H1 (cell line): Measurements from ENCODE around the gene SLC5A10. TPM values are rescaled to one million over a fixed set of nuclear protein-coding genes. Genes with fewer than 3 reads are reported as not detected.

Experiments
- CTCF ChIA-PET: fragments of 300-600 bp; sonication (Branson Sonifier 250); formaldehyde crosslinking; loops from one replicate; lab custom pipeline; 2021; ENCODE audit not compliant: partially characterized antibody; lab: Charles Lee
- POLR2A ChIA-PET: fragments of 300-600 bp; sonication (Branson Sonifier 250); formaldehyde crosslinking; loops from one replicate; lab custom pipeline; 2021; ENCODE audit warnings: inconsistent platforms; ENCODE audit not compliant: partially characterized antibody; lab: Charles Lee
- DNase-seq, 2 experiments: peaks; one replicate each; pipeline versions ENCODE4 v3.0.0 to v3.0.0-alpha.2; 2010 to 2022; ENCODE audit warnings: low spot score in 2 of 2, low read depth in 1 of 2, mixed read lengths in 1 of 2
- FAIRE-seq: peaks from 2 replicates; lab custom pipeline; 2011; peaks lifted over from hg19 to GRCh38; lab: Jason Lieb, UNC
- H2AFZ ChIP-seq: 2 replicates; pipeline ENCODE4 v1.8.1; 2012; ENCODE audit warnings: low read length, inconsistent platforms
- H2AK5ac ChIP-seq: 2 replicates; pipeline ENCODE4 v1.6.1; 2013; ENCODE audit warnings: low read depth, low read length
- H2BK120ac ChIP-seq: replicated peaks from 2 replicates; pipeline ENCODE3; 2013; ENCODE audit warnings: low read depth, low read length, inconsistent platforms
- H2BK12ac ChIP-seq: 2 replicates; pipeline ENCODE4 v1.6.1; 2013; ENCODE audit warnings: low read depth, low read length
- H2BK15ac ChIP-seq: 2 replicates; pipeline ENCODE4 v1.6.1; 2013; ENCODE audit warnings: low read length
- H2BK20ac ChIP-seq: 2 replicates; pipeline ENCODE4 v1.6.1; 2013; ENCODE audit warnings: low read length
- H2BK5ac ChIP-seq: 2 replicates; pipeline ENCODE4 v1.6.1; 2013; ENCODE audit warnings: low read depth, low read length
- H3K14ac ChIP-seq: 2 replicates; pipeline ENCODE4 v1.6.1; 2013; ENCODE audit warnings: inconsistent platforms; ENCODE audit not compliant: insufficient read length
- H3K18ac ChIP-seq: 2 replicates; pipeline ENCODE4 v1.6.1; 2013; ENCODE audit warnings: low read length; ENCODE audit errors: extremely low read depth
- H3K23ac ChIP-seq: 2 replicates; pipeline ENCODE4 v1.6.1; 2013; ENCODE audit warnings: inconsistent platforms; ENCODE audit not compliant: insufficient read length
- H3K23me2 ChIP-seq: 2 replicates; pipeline ENCODE4 v1.6.1; 2013; ENCODE audit warnings: low read depth, low read length
- H3K27ac ChIP-seq: 2 replicates; pipeline ENCODE4 v1.6.1; 2011; ENCODE audit warnings: low read depth, low read length, inconsistent platforms
- H3K27me3 ChIP-seq, 4 experiments: replicated peaks in 1 of 4; 1 replicate in 1 of 4; 2 replicates in 3 of 4; pipeline versions ENCODE4 v1.6.1 to v1.8.1; 2011 to 2013; ENCODE audit warnings: low read length in 3 of 4, mild to moderate bottlenecking in 3 of 4, inconsistent platforms in 2 of 4, mixed read lengths in 2 of 4, moderate library complexity in 1 of 4; ENCODE audit not compliant: control insufficient read depth in 3 of 4, insufficient read depth in 3 of 4; ENCODE audit errors: extremely low read depth in 1 of 4
- H3K36me3 ChIP-seq, 4 experiments: 2 replicates each; pipeline versions ENCODE4 v1.6.1 to v1.8.1; 2011 to 2013; ENCODE audit warnings: mild to moderate bottlenecking in 4 of 4, low read length in 3 of 4, moderate library complexity in 2 of 4, control low read depth in 1 of 4, inconsistent platforms in 1 of 4; ENCODE audit not compliant: insufficient read depth in 4 of 4, control insufficient read depth in 2 of 4
- H3K4ac ChIP-seq: replicated peaks from 2 replicates; pipeline ENCODE3; 2013; ENCODE audit warnings: low read length, low read depth, mixed read lengths, inconsistent platforms; ENCODE audit not compliant: insufficient read length
- H3K4me1 ChIP-seq, 4 experiments: replicated peaks in 1 of 4; 1 replicate in 1 of 4; 2 replicates in 3 of 4; pipeline versions ENCODE4 v1.6.1 to v1.8.1; 2011 to 2013; ENCODE audit warnings: low read length in 3 of 4, inconsistent platforms in 2 of 4, mixed read lengths in 1 of 4; ENCODE audit not compliant: insufficient read depth in 4 of 4, control insufficient read depth in 3 of 4
- H3K4me2 ChIP-seq, 2 experiments: 2 replicates each; pipeline versions ENCODE4 v1.6.1 to v1.8.1; 2011 to 2013; ENCODE audit warnings: low read depth in 2 of 2, low read length in 2 of 2, control low read depth in 1 of 2, inconsistent platforms in 1 of 2, mild to moderate bottlenecking in 1 of 2; ENCODE audit not compliant: insufficient read depth in 1 of 2
- H3K4me3 ChIP-seq, 4 experiments: fragments of 200-600, 300-600 bp in 1 of 4; sonication (generic), shearing (Covaris generic), sonication (Bioruptor Twin) in 1 of 4; 2 replicates each; pipeline versions ENCODE4 v1.5.1 to v1.8.1; 2011 to 2016; ENCODE audit warnings: low read length in 4 of 4, low read depth in 3 of 4, control low read depth in 2 of 4, inconsistent platforms in 2 of 4, mild to moderate bottlenecking in 2 of 4, mixed read lengths in 1 of 4, moderate library complexity in 1 of 4; ENCODE audit not compliant: insufficient read depth in 2 of 4; ENCODE audit errors: extremely low read depth in 1 of 4
- H3K56ac ChIP-seq: replicated peaks from 2 replicates; pipeline ENCODE3; 2013; ENCODE audit warnings: low read depth, mild to moderate bottlenecking, mixed read lengths, low read length, inconsistent platforms; ENCODE audit not compliant: insufficient read length
- H3K79me1 ChIP-seq: 2 replicates; pipeline ENCODE4 v1.6.1; 2013; ENCODE audit warnings: low read depth, low read length, control low read depth
- H3K79me2 ChIP-seq, 2 experiments: 2 replicates each; pipeline versions ENCODE4 v1.6.1 to v1.8.1; 2012 to 2013; ENCODE audit warnings: low read length in 2 of 2, mild to moderate bottlenecking in 2 of 2, inconsistent platforms in 1 of 2; ENCODE audit not compliant: insufficient read depth in 2 of 2, control insufficient read depth in 1 of 2
- H3K9ac ChIP-seq, 4 experiments: replicated peaks in 1 of 4; 1 replicate in 1 of 4; 2 replicates in 3 of 4; pipeline versions ENCODE4 v1.6.1 to v1.8.1; 2011 to 2013; ENCODE audit warnings: low read depth in 3 of 4, low read length in 3 of 4, control low read depth in 2 of 4, mild to moderate bottlenecking in 2 of 4, moderate library complexity in 2 of 4, inconsistent platforms in 1 of 4; ENCODE audit errors: extremely low read depth in 1 of 4
- H3K9me3 ChIP-seq, 2 experiments: 2 replicates each; pipeline versions ENCODE4 v1.6.1 to v1.8.1; 2012 to 2013; ENCODE audit warnings: mild to moderate bottlenecking in 2 of 2, moderate library complexity in 2 of 2, control low read depth in 1 of 2, inconsistent platforms in 1 of 2, low read depth in 1 of 2, low read length in 1 of 2, mixed read lengths in 1 of 2; ENCODE audit not compliant: insufficient read depth in 2 of 2
- H4K20me1 ChIP-seq, 2 experiments: replicated peaks in 1 of 2; 2 replicates each; pipeline versions ENCODE3 to v1.8.1; 2011 to 2013; ENCODE audit warnings: inconsistent platforms in 2 of 2, low read length in 2 of 2, mild to moderate bottlenecking in 1 of 2; ENCODE audit not compliant: insufficient read depth in 2 of 2, control insufficient read depth in 1 of 2
- H4K5ac ChIP-seq: 2 replicates; pipeline ENCODE4 v1.6.1; 2013; ENCODE audit warnings: low read length, low read depth, mixed read lengths, inconsistent platforms; ENCODE audit not compliant: insufficient read length
- H4K8ac ChIP-seq: 2 replicates; pipeline ENCODE4 v1.8.0; 2013; ENCODE audit warnings: mild to moderate bottlenecking, moderate library complexity, low read length, inconsistent platforms; ENCODE audit not compliant: insufficient read depth; ENCODE audit errors: extremely low read depth
- H4K91ac ChIP-seq: replicated peaks from 2 replicates; pipeline ENCODE3; 2013; ENCODE audit warnings: low read length, mixed read lengths, inconsistent platforms; ENCODE audit not compliant: insufficient read length
- ASH2L ChIP-seq: fragments of 200-600, 300-600 bp; sonication (generic); IDR thresholded peaks from one replicate; pipeline ENCODE4 v1.7.1; 2017; ENCODE audit warnings: low read length
- BRCA1 ChIP-seq: IDR thresholded peaks from 2 replicates; pipeline ENCODE4 v1.6.1; 2012; ENCODE audit warnings: low read depth, low read length, improper control_type of control experiment
- CBX8 ChIP-seq: fragments of 300-800, 300-1000 bp; sonication (generic); IDR thresholded peaks from 2 replicates; pipeline ENCODE4 v1.7.1; 2016; ENCODE audit warnings: low read depth, low read length, borderline replicate concordance
- CHD1 ChIP-seq: IDR thresholded peaks from 2 replicates; pipeline ENCODE4 v1.6.1; 2012; ENCODE audit warnings: low read depth, low read length, improper control_type of control experiment
- FOSL1 ChIP-seq: IDR thresholded peaks from 2 replicates; pipeline ENCODE4 v1.6.1; 2011; ENCODE audit warnings: mild to moderate bottlenecking, low read depth, low read length, moderate library complexity; ENCODE audit not compliant: insufficient read depth
- GTF2F1 ChIP-seq: IDR thresholded peaks from 2 replicates; pipeline ENCODE4 v1.6.1; 2012; ENCODE audit warnings: low read depth, low read length, improper control_type of control experiment, borderline replicate concordance
- HDAC6 ChIP-seq: IDR thresholded peaks from one replicate; pipeline ENCODE4 v1.7.1; 2012; ENCODE audit warnings: low read depth, mild to moderate bottlenecking, inconsistent platforms, low read length, moderate library complexity
- KDM4A ChIP-seq: IDR thresholded peaks from one replicate; pipeline ENCODE4 v1.7.1; 2012; ENCODE audit warnings: low read depth, mild to moderate bottlenecking, moderate library complexity, low read length, inconsistent platforms; ENCODE audit not compliant: severe bottlenecking
- NANOG ChIP-seq: IDR thresholded peaks from 2 replicates; pipeline ENCODE4 v1.6.1; 2011; ENCODE audit warnings: low read length, low read depth, mild to moderate bottlenecking, inconsistent platforms; ENCODE audit not compliant: insufficient read depth, poor library complexity, severe bottlenecking
- POLR2A ChIP-seq, 2 experiments: IDR thresholded peaks; 1 replicate in 1 of 2; 2 replicates in 1 of 2; pipeline ENCODE4 v1.6.1; 2011; ENCODE audit warnings: low read depth in 2 of 2, low read length in 2 of 2, mild to moderate bottlenecking in 2 of 2; ENCODE audit errors: control extremely low read depth in 1 of 2
- POLR2AphosphoS5 ChIP-seq: IDR thresholded peaks from 2 replicates; pipeline ENCODE4 v1.6.1; 2011; ENCODE audit warnings: low read depth, low read length
- SIN3A ChIP-seq, 2 experiments: IDR thresholded peaks in 1 of 2; conservative IDR thresholded peaks in 1 of 2; 2 replicates each; pipeline ENCODE4 v1.6.1; 2011 to 2012; ENCODE audit warnings: low read length in 2 of 2, improper control_type of control experiment in 1 of 2, low read depth in 1 of 2, mild to moderate bottlenecking in 1 of 2
- SP1 ChIP-seq: IDR thresholded peaks from 2 replicates; pipeline ENCODE4 v1.6.1; 2011; ENCODE audit warnings: low read depth, low read length
- TCF12 ChIP-seq: IDR thresholded peaks from 2 replicates; pipeline ENCODE4 v1.6.1; 2011; ENCODE audit warnings: low read depth, mild to moderate bottlenecking, low read length
- WGBS, 2 experiments: shearing (Covaris generic) in 1 of 2; methylation state at CpG; one replicate each; pipeline versions ENCODE4 v1.1.6 to v1.1.7; 2013 to 2015; ENCODE audit warnings: low lambda C conversion rate in 2 of 2, mixed read lengths in 2 of 2, inconsistent platforms in 1 of 2, low coverage in 1 of 2, missing lambda C conversion rate in 1 of 2; ENCODE audit not compliant: insufficient replicate concordance in 2 of 2, insufficient coverage in 1 of 2, insufficient read length in 1 of 2; ENCODE audit errors: extremely low coverage in 1 of 2, missing lambda C conversion rate in 1 of 2; 5-methylcytosine and 5-hydroxymethylcytosine counted together
- polyA plus RNA-seq, 7 experiments: library from polyadenylated mRNA; depleted of rRNA in 3 of 7; stranded (reverse) in 5 of 7; unstranded in 2 of 7; fragments of >200 nt in 5 of 7; fragments of 200-250 nt in 2 of 7; gene quantifications; 1 replicate in 5 of 7; 2 replicates in 1 of 7; 4 replicates in 1 of 7; pipeline versions ENCODE4 v1.2.1 to v1.2.3, GENCODE V29; 2011 to 2013; ENCODE audit warnings: missing spikeins in 2 of 7, mixed read lengths in 2 of 7
- total RNA-seq: library from RNA; stranded (reverse); fragmentation: NEBNext Ultra II Directional; extraction: Animal tissue kit (Norgen Biotek cat#: 25700); gene quantifications from 2 replicates; pipeline ENCODE4 v1.2.1, GENCODE V29; 2021
- TF ChIP-seq, protein P1 (sequence below): IDR thresholded peaks from 2 replicates; pipeline ENCODE4 v1.6.1; 2012; ENCODE audit warnings: inconsistent platforms

Gene SLC5A10
- total and polyA plus RNA-seq, 2 of the 8 experiments (the other 6 are each of a cell fraction or from before 2014, with no cell fraction given), result 0.05 to 0.11 TPM

DNA sequence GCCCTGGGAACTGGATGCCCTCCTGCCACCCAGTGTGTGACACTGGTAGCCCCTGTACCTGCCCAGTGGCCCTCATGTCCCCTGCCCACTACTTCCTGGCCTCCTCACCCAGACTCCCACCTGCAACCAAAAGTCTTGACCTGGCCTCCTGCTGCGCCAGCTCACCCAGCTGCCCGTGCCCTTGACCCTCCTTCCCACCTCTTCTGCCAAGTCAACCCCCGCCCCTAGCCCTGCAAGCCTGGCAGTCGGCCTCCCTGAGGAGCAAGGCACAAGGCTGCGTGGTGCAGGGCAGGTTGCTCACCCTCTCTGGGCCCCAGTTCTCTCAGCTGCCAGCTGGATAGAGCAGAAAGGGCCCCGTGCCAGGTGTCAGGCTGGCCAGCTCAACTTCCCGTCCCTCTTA, 64.9 kb downstream of the SLC5A10 start:
- Histone ChIP-seq H2BK5ac (no peak overlapping the region), H2BK120ac (no peak overlapping the region), H4K5ac (no peak overlapping the region), H3K79me1 (no peaks in the 10 kb centered on the region), H3K27ac (no peak overlapping the region), H3K4me2 (no peak overlapping the region), H3K23me2 (no peaks in the 10 kb centered on the region), H2BK20ac (no peak overlapping the region), H3K27me3 (no peaks in the 10 kb centered on the region; a peak in 1 of 7 replicates), H4K20me1 (no peaks in the 10 kb centered on the region), H3K56ac (no peak overlapping the region), H3K79me2 (no peaks in the 10 kb centered on the region), H3K4me1 (peaks cover 0 to 6% (median 0%) of the 10 kb centered on the region in 4 experiments; a peak in 1 of 7 replicates), H2AFZ (no peak overlapping the region), H2BK15ac (no peak overlapping the region), H3K4me3 (no peak overlapping the region), H4K91ac (no peak overlapping the region), H3K23ac (no peak overlapping the region), H4K8ac (no peak overlapping the region), H3K14ac (no peak overlapping the region), H3K9ac (no peak overlapping the region), H3K36me3 (no peaks in the 10 kb centered on the region), H3K9me3 (no peaks in the 10 kb centered on the region), H3K18ac (no peak overlapping the region), H2AK5ac (no peak overlapping the region), H2BK12ac (no peak overlapping the region), H3K4ac (no peak overlapping the region)
- DNase-seq (no peak), FAIRE-seq (no peak)
- WGBS, 2 experiments, result 88% methylated on average over 7 of the region's 7 CpGs; no CpG with 5 or more reads in 1 of the 2 experiments
- TF ChIP-seq POLR2AphosphoS5, result no peak
- TF ChIP-seq FOSL1, result no peak
- TF ChIP-seq CHD1, result no peak
- TF ChIP-seq HDAC6, result no peak
- TF ChIP-seq TCF12, result no peak
- TF ChIP-seq CBX8, result no peak
- TF ChIP-seq ASH2L, result no peak
- TF ChIP-seq GTF2F1, result no peak
- no peak for TF ChIP-seq SP1
- no peak for TF ChIP-seq NANOG
- no peak for TF ChIP-seq SIN3A (conservative IDR thresholded peaks at IDR 0.05 in 1 of 2, IDR thresholded peaks at IDR 0.05 in 1 of 2; ENCODE audit: low read depth in 1 of 2, low read length in 2 of 2)
- TF ChIP-seq POLR2A (IDR thresholded peaks at IDR 0.05; ENCODE audit: control extremely low read depth in 1 of 2, low read depth in 2 of 2, low read length in 2 of 2), result no peak
- no peak for TF ChIP-seq BRCA1
- TF ChIP-seq, protein P1, sequence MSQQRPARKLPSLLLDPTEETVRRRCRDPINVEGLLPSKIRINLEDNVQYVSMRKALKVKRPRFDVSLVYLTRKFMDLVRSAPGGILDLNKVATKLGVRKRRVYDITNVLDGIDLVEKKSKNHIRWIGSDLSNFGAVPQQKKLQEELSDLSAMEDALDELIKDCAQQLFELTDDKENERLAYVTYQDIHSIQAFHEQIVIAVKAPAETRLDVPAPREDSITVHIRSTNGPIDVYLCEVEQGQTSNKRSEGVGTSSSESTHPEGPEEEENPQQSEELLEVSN, result no peak
- no peak for TF ChIP-seq KDM4A
- ChIA-PET CTCF (no interaction called here), POLR2A (no interaction called here)
